OCI-LY3 (cell line): ENCODE measurements around the gene GABRA1.
A peak's percentile ranks its signal among the peaks of the same experiment; 100 is the strongest.

Experiments
- H2AFZ ChIP-seq: fragments of 200-600, 300-600 bp; shearing (Covaris generic); 2 replicates; pipeline ENCODE4 v1.6.0; 2014; ENCODE audit warnings: antibody characterized with exemption, low read depth, low read length
- H3K27ac ChIP-seq: fragments of 200-600, 300-600 bp; sonication (generic); 2 replicates; pipeline ENCODE4 v1.5.1; 2014; ENCODE audit warnings: mild to moderate bottlenecking, low read length, moderate library complexity, mixed read lengths
- H3K27me3 ChIP-seq: fragments of 200-600, 300-600 bp; sonication (generic); 2 replicates; pipeline ENCODE4 v1.6.1; 2014; ENCODE audit warnings: low read depth, low read length, mixed read lengths
- H3K36me3 ChIP-seq: fragments of 200-600, 300-600 bp; sonication (generic); replicated peaks from 2 replicates; pipeline ENCODE3; 2014; ENCODE audit warnings: low read depth, low read length, mixed read lengths
- H3K4me1 ChIP-seq: fragments of 300-600, 200-600 bp; sonication (generic); 2 replicates; pipeline ENCODE4 v1.6.1; 2014; ENCODE audit warnings: low read length, mixed read lengths
- H3K4me2 ChIP-seq: fragments of 200-600, 300-600 bp; sonication (generic); 2 replicates; pipeline ENCODE4 v1.6.1; 2014; ENCODE audit warnings: low read length, mixed read lengths
- H3K4me3 ChIP-seq: fragments of 300-600, 200-600 bp; sonication (generic); 2 replicates; pipeline ENCODE4 v1.5.1; 2014; ENCODE audit warnings: antibody characterized with exemption, mild to moderate bottlenecking, low read length, moderate library complexity
- H3K79me2 ChIP-seq: fragments of 300-600, 200-600 bp; shearing (Covaris generic); 2 replicates; pipeline ENCODE4 v1.6.1; 2014; ENCODE audit warnings: mild to moderate bottlenecking, low read length, mixed read lengths
- H3K9ac ChIP-seq: fragments of 300-600, 200-600 bp; shearing (Covaris generic); 2 replicates; pipeline ENCODE4 v1.6.0; 2014; ENCODE audit warnings: mild to moderate bottlenecking, low read length, moderate library complexity
- H3K9me3 ChIP-seq: fragments of 200-600, 300-600 bp; shearing (Covaris generic); 2 replicates; pipeline ENCODE4 v1.6.1; 2014; ENCODE audit warnings: low read length, mixed read lengths; ENCODE audit not compliant: insufficient read depth
- H4K20me1 ChIP-seq: fragments of 200-600, 300-600 bp; sonication (generic); 2 replicates; pipeline ENCODE4 v1.6.1; 2016; ENCODE audit warnings: low read length, mixed read lengths; ENCODE audit not compliant: insufficient read depth
- EZH2phosphoT487 ChIP-seq: fragments of 200-600 bp; shearing (Covaris generic); IDR thresholded peaks from 2 replicates; pipeline ENCODE4 v1.6.1; 2018; ENCODE audit warnings: antibody characterized with exemption, mixed run types, low read depth
- TF ChIP-seq, protein P1 (sequence below): fragments of 200-600, 300-600 bp; sonication (generic); IDR thresholded peaks from 2 replicates; pipeline ENCODE4 v1.5.1; 2014; ENCODE audit warnings: antibody characterized with exemption, low read length, low read depth

The GABRA1 gene

DNA sequence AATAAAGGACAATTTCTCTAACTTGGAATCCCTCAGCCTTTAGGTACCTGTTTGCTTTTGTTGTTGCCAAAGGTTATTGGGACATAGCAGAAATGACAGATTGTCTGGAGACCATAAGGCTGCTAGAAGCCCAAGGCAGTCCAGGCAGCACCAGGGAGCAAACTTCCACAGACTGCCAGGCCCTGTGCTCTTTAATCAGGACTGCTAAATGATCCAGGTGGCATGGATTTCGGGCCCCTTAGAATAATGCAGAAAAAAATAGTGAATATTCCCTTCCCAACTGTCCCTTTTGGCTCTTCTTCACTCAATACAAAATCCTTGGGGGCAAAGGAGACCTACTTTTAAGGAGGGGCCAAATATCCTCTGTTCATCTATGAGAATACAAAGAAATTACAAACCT lies 73.9 kb downstream of the GABRA1 start:
- Histone ChIP-seq H3K27me3 (no peaks in the 10 kb centered on the region), H3K4me1 (no peaks in the 10 kb centered on the region), H3K4me3 (no peak overlapping the region), H3K9ac (no peak overlapping the region), H3K4me2 (no peak overlapping the region), H2AFZ (no peak overlapping the region), H3K9me3 (no peaks in the 10 kb centered on the region), H3K36me3 (no peaks in the 10 kb centered on the region), H4K20me1 (no peaks in the 10 kb centered on the region), H3K79me2 (no peaks in the 10 kb centered on the region), H3K27ac (no peak overlapping the region)
- TF ChIP-seq, protein P1, sequence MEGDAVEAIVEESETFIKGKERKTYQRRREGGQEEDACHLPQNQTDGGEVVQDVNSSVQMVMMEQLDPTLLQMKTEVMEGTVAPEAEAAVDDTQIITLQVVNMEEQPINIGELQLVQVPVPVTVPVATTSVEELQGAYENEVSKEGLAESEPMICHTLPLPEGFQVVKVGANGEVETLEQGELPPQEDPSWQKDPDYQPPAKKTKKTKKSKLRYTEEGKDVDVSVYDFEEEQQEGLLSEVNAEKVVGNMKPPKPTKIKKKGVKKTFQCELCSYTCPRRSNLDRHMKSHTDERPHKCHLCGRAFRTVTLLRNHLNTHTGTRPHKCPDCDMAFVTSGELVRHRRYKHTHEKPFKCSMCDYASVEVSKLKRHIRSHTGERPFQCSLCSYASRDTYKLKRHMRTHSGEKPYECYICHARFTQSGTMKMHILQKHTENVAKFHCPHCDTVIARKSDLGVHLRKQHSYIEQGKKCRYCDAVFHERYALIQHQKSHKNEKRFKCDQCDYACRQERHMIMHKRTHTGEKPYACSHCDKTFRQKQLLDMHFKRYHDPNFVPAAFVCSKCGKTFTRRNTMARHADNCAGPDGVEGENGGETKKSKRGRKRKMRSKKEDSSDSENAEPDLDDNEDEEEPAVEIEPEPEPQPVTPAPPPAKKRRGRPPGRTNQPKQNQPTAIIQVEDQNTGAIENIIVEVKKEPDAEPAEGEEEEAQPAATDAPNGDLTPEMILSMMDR = no peak

GRCh38 chr5:161924270-161924669 lies 76.3 kb downstream of the GABRA1 start:
- Histone ChIP-seq H3K27me3 (no peaks in the 10 kb centered on the region), H3K36me3 (no peaks in the 10 kb centered on the region), H3K4me1 (no peaks in the 10 kb centered on the region), H3K9me3 (no peaks in the 10 kb centered on the region), H3K79me2 (no peaks in the 10 kb centered on the region), H3K9ac (no peak overlapping the region), H4K20me1 (no peaks in the 10 kb centered on the region), H3K27ac (no peak overlapping the region), H3K4me3 (no peak overlapping the region), H2AFZ (no peak overlapping the region), H3K4me2 (no peak overlapping the region)
- TF ChIP-seq EZH2phosphoT487 = no peak
- TF ChIP-seq, protein P1 = no peak

DNA sequence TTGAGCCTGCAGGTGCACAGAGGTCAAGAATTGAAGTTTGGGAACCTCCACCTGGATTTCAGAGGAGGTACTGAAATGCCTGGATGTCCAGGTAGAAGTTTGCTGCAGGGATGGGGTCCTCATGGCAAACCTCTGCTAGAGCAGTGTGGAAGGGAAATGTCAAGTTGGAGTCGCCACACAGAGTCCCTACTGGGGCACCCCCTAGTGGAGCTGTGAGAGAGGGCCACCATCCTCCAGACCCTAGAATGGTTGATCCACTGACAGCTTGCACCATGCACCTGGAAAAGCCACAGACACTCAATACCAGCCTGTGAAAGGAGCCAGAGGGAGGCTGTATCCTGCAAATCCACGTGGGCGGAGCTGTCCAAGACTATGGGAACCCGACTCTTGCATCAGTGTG lies 78.0 kb downstream of the GABRA1 start:
- no peak overlapping the region for H3K4me2 ChIP-seq
- no peaks in the 10 kb centered on the region for H4K20me1 ChIP-seq
- TF ChIP-seq EZH2phosphoT487 = no peak
- TF ChIP-seq, protein P1 = 0 out of 2 replicates have a peak, but pooled peaks have one; percentile 11
- H2AFZ ChIP-seq = no peak overlapping the region
- no peaks in the 10 kb centered on the region for H3K9me3 ChIP-seq
- H3K4me1 ChIP-seq = no peaks in the 10 kb centered on the region
- H3K27ac ChIP-seq = no peak overlapping the region
- no peaks in the 10 kb centered on the region for H3K79me2 ChIP-seq
- no peaks in the 10 kb centered on the region for H3K27me3 ChIP-seq
- H3K36me3 ChIP-seq = no peaks in the 10 kb centered on the region
- no peak overlapping the region for H3K4me3 ChIP-seq
- no peak overlapping the region for H3K9ac ChIP-seq

- no peaks in the 10 kb centered on the region for H3K79me2 ChIP-seq
- no peak overlapping the region for H2AFZ ChIP-seq
- no peaks in the 10 kb centered on the region for H4K20me1 ChIP-seq
- H3K36me3 ChIP-seq = no peaks in the 10 kb centered on the region
- no peak overlapping the region for H3K27ac ChIP-seq
- no peaks in the 10 kb centered on the region for H3K27me3 ChIP-seq
- H3K4me1 ChIP-seq = no peaks in the 10 kb centered on the region
- H3K4me2 ChIP-seq = no peak overlapping the region
- H3K4me3 ChIP-seq = no peak overlapping the region
- no peaks in the 10 kb centered on the region for H3K9me3 ChIP-seq
- no peak for TF ChIP-seq EZH2phosphoT487
- TF ChIP-seq, protein P1 = no peak
- no peak overlapping the region for H3K9ac ChIP-seq
Observed at GRCh38 chr5:161934486-161934885, 86.6 kb downstream of the GABRA1 start.
